ENCODE data around the gene TSC22D1.
A peak's percentile ranks its signal among the peaks of the same experiment; 100 is the strongest.
"Not testable (repeated sequence)": the region's sequence is repeated elsewhere in the genome, so short reads cannot be mapped to it uniquely, and the experiment has no call there.

Gene TSC22D1

GRCh38 chr13:44575741-44576350 is at the start of gene TSC22D1:
Gene TSC22D1 (minus strand): TSS chr13:44576330. CDS start chr13:44576074, 256 bp downstream.
- Histone ChIP-seq H3K4me3 (ENCODE audit: low read depth in 1 of 2, low read length in 2 of 2) (peak within 1 kb of the TSS; percentile 74 to 95), H3K36me3 (ENCODE audit: control insufficient read depth in 1 of 2, insufficient read depth in 2 of 2, low read length in 2 of 2) (peaks cover 0 to 4% of the 10 kb centered on the region in 2 donors), H3K27ac (ENCODE audit: low read length) (peak within 1 kb of the TSS; percentile 72), H3K9me3 (ENCODE audit: control insufficient read depth in 1 of 2, low read length in 2 of 2) (no peaks in the 10 kb centered on the region), H3K4me1 (ENCODE audit: control insufficient read depth in 1 of 2, insufficient read depth in 2 of 2, low read length in 2 of 2) (peaks cover 17 to 30% of the 10 kb centered on the region in 2 donors), H3K27me3 (ENCODE audit: low read depth, low read length) (no peaks in the 10 kb centered on the region)

DNA sequence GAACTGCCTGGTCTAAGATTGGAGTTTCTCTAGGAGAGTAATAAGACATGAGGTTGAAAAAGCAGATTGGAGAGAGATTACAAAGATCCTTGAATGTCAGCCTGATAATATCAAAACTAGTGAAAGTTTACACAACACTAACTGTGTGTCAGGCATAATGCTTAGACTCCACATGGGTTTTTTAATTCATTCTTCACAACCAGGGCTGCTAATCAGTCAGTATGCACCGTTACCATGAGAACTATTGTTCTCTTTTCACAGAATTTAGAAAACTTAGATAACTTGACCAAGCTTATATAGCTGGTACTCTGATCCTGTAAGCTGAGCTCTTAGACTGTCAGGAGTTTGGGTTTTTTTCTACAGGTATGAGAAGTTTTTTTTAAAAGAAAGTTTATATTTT is 46.6 kb upstream of the TSC22D1 start:
- Histone ChIP-seq H3K4me3 (ENCODE audit: low read depth in 1 of 2, low read length in 2 of 2) (no peak overlapping the region), H3K27me3 (ENCODE audit: low read depth, low read length) (no peaks in the 10 kb centered on the region), H3K36me3 (ENCODE audit: control insufficient read depth in 1 of 2, insufficient read depth in 2 of 2, low read length in 2 of 2) (no peaks in the 10 kb centered on the region), H3K9me3 (ENCODE audit: control insufficient read depth in 1 of 2, low read length in 2 of 2) (no peaks in the 10 kb centered on the region), H3K4me1 (ENCODE audit: control insufficient read depth in 1 of 2, insufficient read depth in 2 of 2, low read length in 2 of 2) (no peaks in the 10 kb centered on the region), H3K27ac (ENCODE audit: low read length) (no peak overlapping the region)

- Histone ChIP-seq H3K9me3 (ENCODE audit: control insufficient read depth in 1 of 2, low read length in 2 of 2) (no peaks in the 10 kb centered on the region), H3K36me3 (ENCODE audit: control insufficient read depth in 1 of 2, insufficient read depth in 2 of 2, low read length in 2 of 2) (no peaks in the 10 kb centered on the region), H3K4me3 (ENCODE audit: low read depth in 1 of 2, low read length in 2 of 2) (no peak overlapping the region), H3K4me1 (ENCODE audit: control insufficient read depth in 1 of 2, insufficient read depth in 2 of 2, low read length in 2 of 2) (no peaks in the 10 kb centered on the region), H3K27me3 (ENCODE audit: low read depth, low read length) (no peaks in the 10 kb centered on the region), H3K27ac (ENCODE audit: low read length) (no peak overlapping the region)
Observed at GRCh38 chr13:44622261-44622660, 46.1 kb upstream of the TSC22D1 start.

- Histone ChIP-seq H3K27ac (ENCODE audit: low read length) (no peak overlapping the region), H3K27me3 (ENCODE audit: low read depth, low read length) (no peaks in the 10 kb centered on the region), H3K4me1 (ENCODE audit: control insufficient read depth in 1 of 2, insufficient read depth in 2 of 2, low read length in 2 of 2) (no peaks in the 10 kb centered on the region), H3K36me3 (ENCODE audit: control insufficient read depth in 1 of 2, insufficient read depth in 2 of 2, low read length in 2 of 2) (no peaks in the 10 kb centered on the region), H3K9me3 (ENCODE audit: control insufficient read depth in 1 of 2, low read length in 2 of 2) (no peaks in the 10 kb centered on the region), H3K4me3 (ENCODE audit: low read depth in 1 of 2, low read length in 2 of 2) (no peak overlapping the region)
Observed at GRCh38 chr13:44620057-44620456, 43.9 kb upstream of the TSC22D1 start.

DNA sequence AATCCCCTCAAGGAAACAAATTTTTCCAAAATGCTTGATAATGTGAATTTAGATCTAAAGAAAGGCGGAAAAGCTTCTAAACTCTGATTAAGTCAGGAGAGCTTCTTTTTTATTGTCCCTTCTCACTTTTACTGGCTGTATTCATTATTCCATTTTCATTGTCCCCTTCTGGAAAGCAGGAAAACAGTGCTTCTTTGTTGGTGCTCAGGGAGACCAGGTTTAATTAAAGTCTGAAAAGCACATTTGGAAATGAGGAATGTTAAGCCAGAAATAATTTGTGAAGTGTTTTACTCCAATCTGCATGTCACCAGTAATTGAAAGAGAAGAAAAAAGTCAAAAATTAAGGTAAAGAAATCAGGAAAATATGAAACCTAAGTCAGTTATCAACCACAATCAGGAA is 43.5 kb upstream of the TSC22D1 start:
- no peaks in the 10 kb centered on the region for H3K4me1 ChIP-seq (ENCODE audit: control insufficient read depth in 1 of 2, insufficient read depth in 2 of 2, low read length in 2 of 2)
- no peak overlapping the region for H3K27ac ChIP-seq (ENCODE audit: low read length)
- no peaks in the 10 kb centered on the region for H3K27me3 ChIP-seq (ENCODE audit: low read depth, low read length)
- H3K9me3 ChIP-seq (ENCODE audit: control insufficient read depth in 1 of 2, low read length in 2 of 2): no peaks in the 10 kb centered on the region
- H3K4me3 ChIP-seq (ENCODE audit: low read depth in 1 of 2, low read length in 2 of 2): no peak overlapping the region
- no peaks in the 10 kb centered on the region for H3K36me3 ChIP-seq (ENCODE audit: control insufficient read depth in 1 of 2, insufficient read depth in 2 of 2, low read length in 2 of 2)

DNA sequence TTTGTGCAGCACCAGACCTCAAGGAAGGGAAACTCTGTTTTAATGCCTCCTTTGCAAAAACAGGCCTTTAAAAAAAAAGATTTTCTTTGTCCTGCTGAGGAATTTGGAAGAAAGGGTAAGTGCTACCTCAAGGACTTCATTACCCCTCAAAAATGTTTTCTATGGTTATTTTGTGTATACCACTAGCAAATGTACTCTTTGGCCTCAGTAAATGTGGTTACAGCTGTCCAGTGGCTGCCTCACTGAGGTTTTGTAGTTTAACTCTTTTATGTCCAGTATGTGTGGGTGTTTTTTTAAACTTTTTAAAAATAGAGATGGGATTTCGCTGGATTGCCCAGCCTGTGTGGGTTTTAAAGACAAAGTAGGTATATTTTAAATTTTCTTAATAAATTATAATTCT is 42.2 kb upstream of the TSC22D1 start:
- H3K4me3 ChIP-seq (ENCODE audit: low read depth in 1 of 2, low read length in 2 of 2): no peak overlapping the region
- H3K4me1 ChIP-seq (ENCODE audit: control insufficient read depth in 1 of 2, insufficient read depth in 2 of 2, low read length in 2 of 2): no peaks in the 10 kb centered on the region
- H3K9me3 ChIP-seq (ENCODE audit: control insufficient read depth in 1 of 2, low read length in 2 of 2): no peaks in the 10 kb centered on the region
- H3K27ac ChIP-seq (ENCODE audit: low read length): no peak overlapping the region
- no peaks in the 10 kb centered on the region for H3K27me3 ChIP-seq (ENCODE audit: low read depth, low read length)
- no peaks in the 10 kb centered on the region for H3K36me3 ChIP-seq (ENCODE audit: control insufficient read depth in 1 of 2, insufficient read depth in 2 of 2, low read length in 2 of 2)

GRCh38 chr13:44617648-44618047 is 41.5 kb upstream of the TSC22D1 start:
- Histone ChIP-seq H3K4me1 (ENCODE audit: control insufficient read depth in 1 of 2, insufficient read depth in 2 of 2, low read length in 2 of 2) (no peaks in the 10 kb centered on the region), H3K36me3 (ENCODE audit: control insufficient read depth in 1 of 2, insufficient read depth in 2 of 2, low read length in 2 of 2) (no peaks in the 10 kb centered on the region), H3K27ac (ENCODE audit: low read length) (no peak overlapping the region), H3K27me3 (ENCODE audit: low read depth, low read length) (no peaks in the 10 kb centered on the region), H3K9me3 (ENCODE audit: control insufficient read depth in 1 of 2, low read length in 2 of 2) (no peaks in the 10 kb centered on the region), H3K4me3 (ENCODE audit: low read depth in 1 of 2, low read length in 2 of 2) (no peak overlapping the region)

DNA sequence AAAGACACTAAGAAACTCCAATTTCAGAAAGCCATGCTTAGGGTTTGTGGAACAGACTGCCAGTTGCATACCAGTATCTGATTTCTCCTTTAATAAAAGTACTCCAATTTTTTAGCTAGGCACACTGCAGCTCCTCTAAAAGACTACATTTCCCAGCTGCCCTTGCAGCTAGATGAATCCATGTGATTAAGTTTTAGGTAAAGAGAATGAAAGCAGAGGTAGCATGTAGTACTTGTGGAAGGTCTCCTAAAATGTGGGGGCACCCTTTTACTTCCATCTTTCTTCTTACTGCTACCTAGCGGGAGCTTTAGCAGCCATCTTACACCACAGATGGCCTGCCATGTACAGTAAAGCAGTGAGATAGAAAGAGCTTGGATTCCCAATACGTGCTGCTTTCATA is 33.0 kb upstream of the TSC22D1 start:
- Histone ChIP-seq H3K4me1 (ENCODE audit: control insufficient read depth in 1 of 2, insufficient read depth in 2 of 2, low read length in 2 of 2) (no peaks in the 10 kb centered on the region), H3K9me3 (ENCODE audit: control insufficient read depth in 1 of 2, low read length in 2 of 2) (peaks cover 0 to 5% of the 10 kb centered on the region in 2 donors), H3K4me3 (ENCODE audit: low read depth in 1 of 2, low read length in 2 of 2) (no peak overlapping the region), H3K27ac (ENCODE audit: low read length) (no peak overlapping the region), H3K36me3 (ENCODE audit: control insufficient read depth in 1 of 2, insufficient read depth in 2 of 2, low read length in 2 of 2) (no peaks in the 10 kb centered on the region), H3K27me3 (ENCODE audit: low read depth, low read length) (no peaks in the 10 kb centered on the region)

DNA sequence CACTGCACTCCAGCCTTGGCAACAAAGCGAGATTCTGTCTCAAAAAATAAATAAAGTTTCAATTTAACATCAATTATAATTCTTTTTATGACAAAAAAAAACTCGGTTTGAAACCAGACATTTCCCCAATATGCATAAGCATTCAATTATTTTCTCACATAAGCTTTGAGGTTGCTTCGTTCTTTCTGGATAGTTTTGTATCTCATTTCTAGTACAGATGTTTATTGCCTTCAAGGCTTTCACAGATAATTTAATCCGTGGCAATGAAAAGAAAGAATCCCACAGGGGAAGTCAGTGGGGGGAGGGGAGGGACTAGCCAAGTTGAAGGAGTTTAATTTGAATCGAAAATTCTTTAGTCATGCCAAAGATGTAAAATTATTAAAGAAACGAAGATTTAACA is 29.6 kb upstream of the TSC22D1 start:
- no peaks in the 10 kb centered on the region for H3K36me3 ChIP-seq (ENCODE audit: control insufficient read depth in 1 of 2, insufficient read depth in 2 of 2, low read length in 2 of 2)
- H3K9me3 ChIP-seq (ENCODE audit: control insufficient read depth in 1 of 2, low read length in 2 of 2): peaks cover 0 to 5% of the 10 kb centered on the region in 2 donors
- H3K4me3 ChIP-seq (ENCODE audit: low read depth in 1 of 2, low read length in 2 of 2): no peak overlapping the region
- no peaks in the 10 kb centered on the region for H3K4me1 ChIP-seq (ENCODE audit: control insufficient read depth in 1 of 2, insufficient read depth in 2 of 2, low read length in 2 of 2)
- no peaks in the 10 kb centered on the region for H3K27me3 ChIP-seq (ENCODE audit: low read depth, low read length)
- H3K27ac ChIP-seq (ENCODE audit: low read length): no peak overlapping the region

DNA sequence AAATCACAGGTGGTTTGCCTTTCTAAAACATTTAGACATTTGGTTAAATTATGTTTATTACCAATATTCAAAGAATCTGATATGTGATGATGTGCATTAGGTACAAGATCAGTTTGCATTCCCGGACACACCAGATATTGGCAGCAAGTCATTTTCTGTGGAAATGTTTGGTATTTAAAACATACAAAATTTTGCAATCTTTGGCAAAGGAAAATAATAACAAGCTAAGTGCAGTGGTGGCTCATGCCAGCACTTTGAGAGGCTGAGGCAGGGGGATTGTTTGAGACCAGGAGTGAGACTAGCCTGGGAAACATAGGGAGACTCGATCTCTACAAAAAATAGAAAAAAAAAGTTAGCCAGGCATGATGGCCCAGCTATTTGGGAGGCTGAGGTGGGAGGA is 29.1 kb upstream of the TSC22D1 start:
- H3K36me3 ChIP-seq (ENCODE audit: control insufficient read depth in 1 of 2, insufficient read depth in 2 of 2, low read length in 2 of 2): no peaks in the 10 kb centered on the region
- H3K9me3 ChIP-seq (ENCODE audit: control insufficient read depth in 1 of 2, low read length in 2 of 2): peaks cover 0 to under 1% of the 10 kb centered on the region in 2 donors
- H3K4me1 ChIP-seq (ENCODE audit: control insufficient read depth in 1 of 2, insufficient read depth in 2 of 2, low read length in 2 of 2): no peaks in the 10 kb centered on the region
- H3K27me3 ChIP-seq (ENCODE audit: low read depth, low read length): no peaks in the 10 kb centered on the region
- H3K4me3 ChIP-seq (ENCODE audit: low read depth in 1 of 2, low read length in 2 of 2): no peak overlapping the region
- H3K27ac ChIP-seq (ENCODE audit: low read length): no peak overlapping the region

GRCh38 chr13:44601586-44601985 is 25.5 kb upstream of the TSC22D1 start:
- Histone ChIP-seq H3K27me3 (ENCODE audit: low read depth, low read length) (no peaks in the 10 kb centered on the region), H3K9me3 (ENCODE audit: control insufficient read depth in 1 of 2, low read length in 2 of 2) (no peaks in the 10 kb centered on the region), H3K36me3 (ENCODE audit: control insufficient read depth in 1 of 2, insufficient read depth in 2 of 2, low read length in 2 of 2) (no peaks in the 10 kb centered on the region), H3K4me1 (ENCODE audit: control insufficient read depth in 1 of 2, insufficient read depth in 2 of 2, low read length in 2 of 2) (no peaks in the 10 kb centered on the region), H3K4me3 (ENCODE audit: low read depth in 1 of 2, low read length in 2 of 2) (no peak overlapping the region), H3K27ac (ENCODE audit: low read length) (no peak overlapping the region)

DNA sequence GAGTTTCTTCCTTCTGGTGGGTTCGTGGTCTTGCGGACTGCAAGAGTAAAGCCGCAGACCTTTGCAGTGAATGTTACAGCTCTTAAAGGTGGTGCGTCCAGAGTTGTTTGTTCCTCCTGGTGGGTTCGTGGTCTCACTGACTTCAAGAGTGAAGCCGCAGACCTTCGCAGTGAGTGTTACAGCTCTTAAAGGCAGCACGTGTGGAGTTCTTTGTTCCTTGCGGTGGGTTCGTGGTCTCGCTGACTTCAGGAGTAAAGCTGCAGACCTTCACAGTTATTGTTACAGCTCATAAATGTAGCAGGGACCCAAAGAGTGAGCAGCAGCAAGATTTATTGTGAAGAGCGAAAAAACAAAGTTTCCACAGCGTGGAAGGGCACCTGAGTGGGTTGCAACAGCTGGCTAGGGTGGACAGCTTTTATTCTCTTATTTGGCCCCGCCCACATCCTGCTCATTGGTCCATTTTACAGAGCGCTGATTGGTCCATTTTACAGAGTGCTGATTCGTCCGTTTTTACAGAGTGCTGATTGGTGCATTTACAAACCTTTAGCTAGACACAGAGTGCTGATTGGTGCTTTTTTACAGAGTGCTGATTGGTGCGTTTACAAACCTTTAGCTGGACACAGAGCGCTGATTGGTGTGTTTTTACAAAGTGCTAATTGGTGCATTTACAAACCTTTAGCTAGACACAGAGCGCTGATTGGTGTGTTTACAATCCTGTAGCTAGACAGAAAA is 17.9 kb upstream of the TSC22D1 start:
- not testable (repeated sequence) for H3K4me1 ChIP-seq (ENCODE audit: control insufficient read depth in 1 of 2, insufficient read depth in 2 of 2, low read length in 2 of 2); H3K27ac ChIP-seq (ENCODE audit: low read length); H3K36me3 ChIP-seq (ENCODE audit: control insufficient read depth in 1 of 2, insufficient read depth in 2 of 2, low read length in 2 of 2); H3K27me3 ChIP-seq (ENCODE audit: low read depth, low read length); H3K9me3 ChIP-seq (ENCODE audit: control insufficient read depth in 1 of 2, low read length in 2 of 2); H3K4me3 ChIP-seq (ENCODE audit: low read depth in 1 of 2, low read length in 2 of 2)

All from muscle layer of duodenum (tissue), 2 donors.